ENCODE measurements around the gene AGBL4.

GRCh38 chr1:48943826-48944225, 1079.9 kb downstream of the AGBL4 start:
- TF ChIP-seq BHLHE40 (IDR thresholded peaks at IDR 0.05; ENCODE audit: low read depth, low read length) (no peak), CHD1 (IDR thresholded peaks at IDR 0.05; ENCODE audit: low read depth, low read length) (no peak), CTCF (conservative IDR thresholded peaks at IDR 0.05; ENCODE audit: low read depth, low read length) (no peak), MAFK (IDR thresholded peaks at IDR 0.05; ENCODE audit: low read depth, low read length) (no peak), SMC3 (IDR thresholded peaks at IDR 0.05; ENCODE audit: low read depth, low read length) (no peak), RCOR1 (IDR thresholded peaks at IDR 0.05; ENCODE audit: insufficient replicate concordance, low read length) (no peak), POLR2A (IDR thresholded peaks at IDR 0.05; ENCODE audit: low read depth, low read length) (no peak), USF2 (IDR thresholded peaks at IDR 0.05; ENCODE audit: low read depth, low read length) (no peak)
